Body of pancreas (tissue), 4 donors: Measurements from ENCODE around the gene PRPSAP2. TPM values are rescaled to one million over a fixed set of nuclear protein-coding genes. Genes with fewer than 3 reads are reported as not detected.
"Not testable (repeated sequence)": the region's sequence is repeated elsewhere in the genome, so short reads cannot be mapped to it uniquely, and the experiment has no call there.

Experiments
- ATAC-seq: fragments of 150-250 bp; one replicate; pipeline ENCODE4 v1.9.1; 2016
- DNase-seq, 4 donors: peaks; one replicate each; pipeline ENCODE4 v3.0.0-alpha.2; 2019
- H3K27ac ChIP-seq, 4 donors: fragments of 200-600 bp; sonication (generic); 1 replicate in 3 of 4; 2 replicates in 1 of 4; pipeline versions ENCODE4 v1.5.1 to v1.6.1; 2016 to 2019; ENCODE audit warnings: mild to moderate bottlenecking in 1 of 4, mixed read lengths in 1 of 4, moderate library complexity in 1 of 4
- H3K27me3 ChIP-seq, 2 donors: fragments of 200-600 bp; sonication (generic); one replicate each; pipeline ENCODE4 v1.6.0; 2016; ENCODE audit warnings: mild to moderate bottlenecking in 1 of 2
- H3K36me3 ChIP-seq, 2 donors: fragments of 200-600 bp; sonication (generic); replicated peaks in 1 of 2; 2 replicates each; pipeline ENCODE4 v1.5.1; 2016; ENCODE audit warnings: low read depth in 2 of 2; ENCODE audit not compliant: insufficient read depth in 1 of 2
- H3K4me1 ChIP-seq: fragments of 200-600 bp; sonication (generic); one replicate; pipeline ENCODE4 v1.6.0; 2016
- H3K4me3 ChIP-seq, 2 donors: fragments of 200-600 bp; sonication (generic); 1 replicate in 1 of 2; 2 replicates in 1 of 2; pipeline ENCODE4 v1.5.1; 2016 to 2019
- H3K9me3 ChIP-seq, 3 donors: fragments of 200-600 bp; sonication (generic); 1 replicate in 2 of 3; 2 replicates in 1 of 3; pipeline ENCODE4 v1.5.1; 2016
- POLR2A ChIP-seq, 3 donors: fragments of 450-650 bp; IDR thresholded peaks; one replicate each; pipeline ENCODE4 v1.6.1; 2016; ENCODE audit warnings: antibody characterized with exemption in 3 of 3, mild to moderate bottlenecking in 2 of 3
- WGBS, 2 donors: methylation state at CpG; one replicate each; pipeline ENCODE4 v1.1.5; 2017; 5-methylcytosine and 5-hydroxymethylcytosine counted together
- intact Hi-C: fragments of 100-400 bp; cut with DNase I; formaldehyde crosslinking; loops from one replicate; pipeline ENCODE4 v1.15.1; 2023
- total RNA-seq, 2 donors: library from RNA; depleted of rRNA; stranded (reverse); fragments of >200 nt; gene quantifications; one replicate each; pipeline ENCODE4 v1.1.0, GENCODE V29; 2016
- TF ChIP-seq, protein P1 (sequence below), 7 experiments: fragments of 450-650 bp in 4 of 7; fragments of 200-600 bp in 3 of 7; sonication (generic) in 3 of 7; IDR thresholded peaks; one replicate each; pipeline ENCODE4 v1.5.1; 2016 to 2019; ENCODE audit warnings: antibody characterized with exemption in 7 of 7

PRPSAP2 gene, protein sequence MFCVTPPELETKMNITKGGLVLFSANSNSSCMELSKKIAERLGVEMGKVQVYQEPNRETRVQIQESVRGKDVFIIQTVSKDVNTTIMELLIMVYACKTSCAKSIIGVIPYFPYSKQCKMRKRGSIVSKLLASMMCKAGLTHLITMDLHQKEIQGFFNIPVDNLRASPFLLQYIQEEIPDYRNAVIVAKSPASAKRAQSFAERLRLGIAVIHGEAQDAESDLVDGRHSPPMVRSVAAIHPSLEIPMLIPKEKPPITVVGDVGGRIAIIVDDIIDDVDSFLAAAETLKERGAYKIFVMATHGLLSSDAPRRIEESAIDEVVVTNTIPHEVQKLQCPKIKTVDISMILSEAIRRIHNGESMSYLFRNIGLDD
- total RNA-seq = 10 to 100 TPM; 16.6 to 35.6 TPM

DNA sequence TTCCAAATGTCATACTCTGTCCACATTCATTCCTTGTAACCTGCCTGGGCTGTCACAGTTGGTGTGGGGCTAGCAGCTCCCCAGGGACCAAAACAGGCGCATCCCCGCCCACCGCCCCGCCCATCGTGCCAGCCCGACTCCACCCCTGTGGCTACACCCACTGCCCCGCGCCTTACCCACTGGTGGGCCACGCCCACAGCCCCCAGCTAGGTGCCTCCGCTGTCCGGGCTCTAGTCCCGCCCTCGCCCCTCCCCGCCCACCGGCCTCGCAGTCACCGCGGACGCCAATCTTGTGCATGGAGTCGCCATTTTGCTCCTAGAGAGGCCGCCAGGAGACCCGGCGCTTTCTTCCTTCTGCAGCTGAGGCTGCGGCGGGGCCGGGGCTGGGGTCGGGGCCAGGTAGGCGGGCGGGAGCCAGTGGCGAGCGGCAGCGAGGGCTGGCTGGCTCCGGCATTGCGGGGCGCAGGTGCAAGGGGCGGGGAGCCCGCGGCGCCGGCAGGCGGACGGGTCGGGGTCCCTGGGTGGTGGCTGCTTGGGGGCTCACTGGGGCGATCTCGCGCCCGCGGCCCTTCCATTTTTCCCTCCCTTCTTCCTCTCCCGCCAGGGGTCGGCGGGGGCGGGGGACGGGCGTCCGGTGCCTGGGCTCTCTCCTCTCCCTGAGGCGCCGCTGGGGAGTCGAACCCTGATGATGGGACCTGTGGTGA is at the start of gene PRPSAP2:
Gene PRPSAP2, plus strand, starts transcription at position 268 of the 703 bp plus-strand sequence. CDS start 7,703 bp downstream, outside the sequence.
- no peaks in the 10 kb centered on the region for H3K27me3 ChIP-seq
- peak within 1 kb of the TSS; percentile 52 to 94 (median 87) for H3K27ac ChIP-seq
- peak within 1 kb of the TSS; percentile 46 to 90 for H3K4me3 ChIP-seq
- H3K4me1 ChIP-seq = peaks cover 29% of the 10 kb centered on the region
- ATAC-seq (peak; percentile 92), DNase-seq (peak; percentile 96 to 98 (median 98))
- WGBS, 2 donors = 0% methylated on average over 46 of the region's 58 CpGs; no CpG with 5 or more reads in 1 of the 2 donors
- intact Hi-C loops = no loop called here
- TF ChIP-seq POLR2A (IDR thresholded peaks at IDR 0.05) = peak; percentile 33 to 52 (median 40)
- TF ChIP-seq, protein P1, sequence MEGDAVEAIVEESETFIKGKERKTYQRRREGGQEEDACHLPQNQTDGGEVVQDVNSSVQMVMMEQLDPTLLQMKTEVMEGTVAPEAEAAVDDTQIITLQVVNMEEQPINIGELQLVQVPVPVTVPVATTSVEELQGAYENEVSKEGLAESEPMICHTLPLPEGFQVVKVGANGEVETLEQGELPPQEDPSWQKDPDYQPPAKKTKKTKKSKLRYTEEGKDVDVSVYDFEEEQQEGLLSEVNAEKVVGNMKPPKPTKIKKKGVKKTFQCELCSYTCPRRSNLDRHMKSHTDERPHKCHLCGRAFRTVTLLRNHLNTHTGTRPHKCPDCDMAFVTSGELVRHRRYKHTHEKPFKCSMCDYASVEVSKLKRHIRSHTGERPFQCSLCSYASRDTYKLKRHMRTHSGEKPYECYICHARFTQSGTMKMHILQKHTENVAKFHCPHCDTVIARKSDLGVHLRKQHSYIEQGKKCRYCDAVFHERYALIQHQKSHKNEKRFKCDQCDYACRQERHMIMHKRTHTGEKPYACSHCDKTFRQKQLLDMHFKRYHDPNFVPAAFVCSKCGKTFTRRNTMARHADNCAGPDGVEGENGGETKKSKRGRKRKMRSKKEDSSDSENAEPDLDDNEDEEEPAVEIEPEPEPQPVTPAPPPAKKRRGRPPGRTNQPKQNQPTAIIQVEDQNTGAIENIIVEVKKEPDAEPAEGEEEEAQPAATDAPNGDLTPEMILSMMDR (IDR thresholded peaks at IDR 0.05) = no peak
- no peaks in the 10 kb centered on the region for H3K9me3 ChIP-seq
- H3K36me3 ChIP-seq = no peaks in the 10 kb centered on the region

DNA sequence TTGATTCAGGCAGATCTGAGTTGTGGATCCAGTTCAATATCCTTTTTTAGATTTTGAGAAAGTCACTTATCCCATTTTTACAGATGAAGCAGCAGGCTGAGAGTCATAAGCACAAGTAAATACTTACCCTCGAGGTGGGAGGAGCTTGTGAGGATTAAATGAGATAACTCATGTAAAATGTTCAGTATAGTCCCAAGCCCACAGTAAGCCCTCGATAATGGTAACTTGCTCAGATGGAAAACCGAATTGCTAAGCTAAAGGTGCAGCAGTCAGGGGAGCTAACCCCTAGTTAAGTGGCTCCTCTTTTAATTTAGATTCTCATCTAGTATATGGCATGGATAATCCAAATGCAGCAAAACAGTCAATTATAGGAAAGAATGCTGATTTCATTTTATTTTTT is 42.0 kb upstream of the PRPSAP2 start:
- DNase-seq, ATAC-seq, H3K4me3 ChIP-seq, H3K36me3 ChIP-seq, H3K27ac ChIP-seq, intact Hi-C loops, H3K9me3 ChIP-seq, H3K27me3 ChIP-seq, H3K4me1 ChIP-seq: not testable (repeated sequence)
- WGBS, 2 donors = 26 to 39% methylated on average over 3 of the region's 3 CpGs

DNA sequence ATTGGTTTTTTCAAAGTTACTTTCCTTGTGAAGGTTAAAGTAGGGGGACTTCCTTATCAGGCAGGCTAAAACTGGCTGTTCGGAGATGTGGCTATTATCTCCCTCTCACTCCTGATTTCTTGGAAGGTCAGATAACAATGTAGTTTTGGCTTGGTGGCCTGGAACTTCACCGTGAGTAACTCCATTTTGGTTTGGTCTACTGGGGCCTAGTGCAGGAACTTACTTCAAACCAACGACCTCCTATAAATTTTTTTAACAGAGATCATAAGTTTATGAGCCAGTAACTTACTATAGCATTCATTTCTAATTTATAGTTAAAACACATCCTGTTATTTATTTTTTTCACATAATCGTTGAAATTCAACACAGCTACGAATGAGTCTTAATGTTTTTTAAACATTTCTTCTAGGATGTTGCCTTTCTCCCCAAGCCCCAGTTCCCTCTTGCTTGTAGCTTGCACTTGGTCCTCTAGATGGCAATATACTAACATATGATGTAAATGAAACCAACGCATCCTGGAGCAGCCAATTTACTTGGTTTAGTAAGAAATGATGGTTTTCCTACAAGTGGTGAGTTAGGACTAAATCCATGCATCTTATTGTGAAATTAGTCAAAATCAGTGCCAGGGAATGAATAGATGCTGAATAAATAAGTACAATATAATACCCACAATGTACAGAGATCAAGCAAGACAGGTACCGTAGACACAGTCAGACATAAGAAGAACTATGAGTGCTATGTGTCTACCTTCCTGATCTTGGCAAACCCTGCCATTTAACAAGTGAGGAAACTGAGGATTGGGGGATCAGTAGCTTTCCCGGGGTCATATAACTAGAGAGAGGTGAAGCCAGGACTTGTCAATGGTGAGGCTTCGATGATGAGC is 41.2 kb upstream of the PRPSAP2 start:
- H3K4me1 ChIP-seq, H3K9me3 ChIP-seq, intact Hi-C loops, H3K27ac ChIP-seq, H3K4me3 ChIP-seq, H3K27me3 ChIP-seq, H3K36me3 ChIP-seq: not testable (repeated sequence)
- peak; percentile 80 for ATAC-seq
- peak; percentile 31 to 66 (median 37) for DNase-seq
- TF ChIP-seq, protein P1 (IDR thresholded peaks at IDR 0.05) = peak; percentile 26 to 77 (median 56)
- 39 to 46% methylated on average over 8 to 9 of the region's 9 CpGs for WGBS, 2 donors

DNA sequence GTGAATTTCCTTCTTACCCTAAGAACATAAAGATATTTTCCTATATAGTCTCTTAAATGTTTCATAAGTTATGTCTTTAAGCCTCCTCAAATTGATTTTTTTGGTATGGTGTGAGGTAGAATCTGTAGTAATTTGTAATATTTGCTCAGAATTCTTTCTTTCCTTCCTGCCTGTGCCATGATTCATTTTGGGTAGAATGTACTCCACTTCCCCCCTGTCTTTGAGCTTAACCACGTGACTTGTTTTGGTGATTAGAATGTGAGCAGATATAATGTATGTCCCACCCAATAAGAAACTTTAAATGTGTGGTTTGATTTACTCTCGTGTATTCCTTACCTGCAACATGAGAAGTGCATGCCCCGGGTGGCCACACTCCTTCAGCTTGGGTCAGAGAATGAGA is 36.5 kb upstream of the PRPSAP2 start:
- intact Hi-C loops, ATAC-seq, H3K4me3 ChIP-seq, H3K27me3 ChIP-seq, H3K9me3 ChIP-seq, DNase-seq, H3K36me3 ChIP-seq, H3K4me1 ChIP-seq, H3K27ac ChIP-seq: not testable (repeated sequence)
- WGBS, 2 donors = 60 to 68% methylated on average over 3 of the region's 3 CpGs

DNA sequence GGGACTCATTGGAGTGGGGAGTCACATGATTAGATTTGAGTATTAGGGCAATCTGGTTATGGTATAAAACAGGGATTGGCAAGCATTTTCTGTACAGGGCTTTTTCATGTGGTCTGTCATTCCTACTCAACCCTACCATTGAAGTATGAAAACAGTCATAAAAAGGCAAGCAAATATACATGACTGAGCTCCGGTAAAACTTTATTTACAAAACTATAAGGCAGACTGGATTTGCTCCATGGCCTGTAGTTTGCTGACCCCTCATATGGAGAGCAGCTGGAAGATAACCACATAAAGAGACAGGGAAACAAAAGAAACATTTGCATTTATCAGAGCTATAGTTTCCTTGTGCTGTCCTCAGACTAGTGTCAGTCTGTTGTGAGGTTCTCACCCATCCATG is 30.3 kb upstream of the PRPSAP2 start:
- H3K9me3 ChIP-seq, H3K4me1 ChIP-seq, H3K27me3 ChIP-seq, DNase-seq, H3K36me3 ChIP-seq, H3K27ac ChIP-seq, intact Hi-C loops, H3K4me3 ChIP-seq, ATAC-seq: not testable (repeated sequence)
- WGBS, 2 donors = no CpG with 5 or more reads among the region's 1 CpG

DNA sequence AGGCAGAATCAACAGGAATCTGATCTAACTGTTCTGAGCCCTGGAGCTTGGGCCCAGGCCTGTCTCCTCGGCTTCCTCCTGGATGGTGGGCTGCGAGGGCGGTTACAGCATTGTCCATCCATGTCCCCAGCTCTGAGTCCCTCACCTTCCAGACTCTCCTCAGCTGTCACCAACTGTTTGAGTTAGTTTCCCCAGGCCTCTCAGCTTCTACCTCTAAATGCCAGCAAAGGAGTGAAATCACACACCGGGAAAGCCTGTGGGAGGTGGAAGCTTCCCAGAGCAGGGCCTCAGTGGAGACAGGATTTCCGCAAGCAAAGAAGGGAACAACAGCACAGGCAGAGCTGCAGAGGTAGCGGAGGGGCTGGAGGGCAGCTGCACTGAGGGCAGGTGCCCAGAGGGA is 9.4 kb upstream of the PRPSAP2 start:
- TF ChIP-seq, protein P1 (IDR thresholded peaks at IDR 0.05) = no peak
- no peak for TF ChIP-seq POLR2A (IDR thresholded peaks at IDR 0.05)
- H3K36me3 ChIP-seq = no peaks in the 10 kb centered on the region
- no peaks in the 10 kb centered on the region for H3K9me3 ChIP-seq
- WGBS, 2 donors = 86 to 88% methylated on average over 4 to 6 of the region's 6 CpGs
- ATAC-seq = no peak
- no peak overlapping the region for H3K4me3 ChIP-seq
- DNase-seq = no peak
- no peaks in the 10 kb centered on the region for H3K4me1 ChIP-seq
- no peak overlapping the region for H3K27ac ChIP-seq
- no peaks in the 10 kb centered on the region for H3K27me3 ChIP-seq
- intact Hi-C loops = no loop called here
